Endothelial cell of umbilical vein (primary cell): ENCODE measurements around the gene CEP295NL. TPM values are rescaled to one million over a fixed set of nuclear protein-coding genes. Genes with fewer than 3 reads are reported as not detected.

Source experiments
- BruUV-seq: library from RNA; stranded (reverse); fragments of 400-500 nt; replicated peaks from 2 replicates; lab custom pipeline; 2021; lab: Mats Ljungman, UMichigan
- CTCF ChIA-PET: fragments of 300-600, 350-600 bp; sonication (Branson Sonifier 250); formaldehyde crosslinking; loops from one replicate; lab custom pipeline; 2021; ENCODE audit warnings: antibody characterized with exemption, inconsistent platforms; lab: Charles Lee
- POLR2A ChIA-PET: fragments of 300-600, 350-600 bp; sonication (Branson Sonifier 250); formaldehyde crosslinking; loops from one replicate; lab custom pipeline; 2021; ENCODE audit warnings: antibody characterized with exemption, inconsistent platforms; lab: Charles Lee
- DNase-seq: peaks from one replicate; pipeline ENCODE4 v3.0.0-alpha.2; 2011; ENCODE audit warnings: low read depth, low spot score
- FAIRE-seq: peaks from 2 replicates; lab custom pipeline; 2011; peaks lifted over from hg19 to GRCh38; lab: Jason Lieb, UNC
- H2AFZ ChIP-seq: 2 replicates; pipeline ENCODE4 v1.6.0; 2012; ENCODE audit warnings: low read depth, low read length, control low read depth, inconsistent platforms
- H3K27ac ChIP-seq: 2 replicates; pipeline ENCODE4 v1.5.1; 2011; ENCODE audit warnings: low read depth, mild to moderate bottlenecking, control low read depth, low read length, moderate library complexity; ENCODE audit not compliant: insufficient read depth
- H3K27me3 ChIP-seq, 2 experiments: 2 replicates each; pipeline versions ENCODE4 v1.6.0 to v1.6.1; 2011; ENCODE audit warnings: low read length in 2 of 2, mixed read lengths in 1 of 2; ENCODE audit not compliant: control insufficient read depth in 2 of 2, insufficient read depth in 2 of 2
- H3K36me3 ChIP-seq, 2 experiments: 2 replicates in 1 of 2; 3 replicates in 1 of 2; pipeline ENCODE4 v1.5.1; 2011; ENCODE audit warnings: low read length in 2 of 2, mild to moderate bottlenecking in 1 of 2, moderate library complexity in 1 of 2; ENCODE audit not compliant: control insufficient read depth in 2 of 2, insufficient read depth in 2 of 2; ENCODE audit errors: extremely low read depth in 1 of 2
- H3K4me1 ChIP-seq: 3 replicates; pipeline ENCODE4 v1.5.1; 2011; ENCODE audit warnings: mild to moderate bottlenecking, low read length; ENCODE audit not compliant: control insufficient read depth, insufficient read depth; ENCODE audit errors: extremely low read depth
- H3K4me2 ChIP-seq: 2 replicates; pipeline ENCODE4 v1.6.1; 2011; ENCODE audit warnings: low read length, control low read depth, mixed read lengths; ENCODE audit not compliant: insufficient read depth
- H3K4me3 ChIP-seq, 3 experiments: fragments of 200-600 bp in 1 of 3; sonication (generic), shearing (Covaris generic) in 1 of 3; replicated peaks in 1 of 3; 2 replicates each; pipeline ENCODE4 v1.5.1; 2011 to 2016; ENCODE audit warnings: control low read depth in 3 of 3, low read length in 3 of 3, mild to moderate bottlenecking in 2 of 3, inconsistent platforms in 1 of 3, low read depth in 1 of 3, moderate library complexity in 1 of 3; ENCODE audit not compliant: insufficient read depth in 1 of 3
- H3K79me2 ChIP-seq: 2 replicates; pipeline ENCODE4 v1.6.0; 2012; ENCODE audit warnings: low read length, inconsistent platforms; ENCODE audit not compliant: control insufficient read depth, insufficient read depth
- H3K9ac ChIP-seq: replicated peaks from 2 replicates; pipeline ENCODE3; 2011; ENCODE audit warnings: low read length, control low read depth; ENCODE audit not compliant: insufficient read depth; ENCODE audit errors: extremely low read depth
- H3K9me1 ChIP-seq: replicated peaks from 3 replicates; pipeline ENCODE4 v1.6.0; 2011; ENCODE audit warnings: mild to moderate bottlenecking, low read length; ENCODE audit not compliant: control insufficient read depth, insufficient read depth; ENCODE audit errors: extremely low read depth
- H3K9me3 ChIP-seq: replicated peaks from 2 replicates; pipeline ENCODE4 v1.5.1; 2012; ENCODE audit warnings: low read length, inconsistent platforms; ENCODE audit not compliant: control insufficient read depth, insufficient read depth
- H4K20me1 ChIP-seq: replicated peaks from 2 replicates; pipeline ENCODE3; 2011; ENCODE audit warnings: mild to moderate bottlenecking, low read length; ENCODE audit not compliant: control insufficient read depth, insufficient read depth; ENCODE audit errors: extremely low read depth
- EZH2 ChIP-seq: IDR thresholded peaks from 2 replicates; pipeline ENCODE4 v1.6.1; 2012; ENCODE audit warnings: borderline replicate concordance, low read depth, mild to moderate bottlenecking, moderate library complexity, low read length, inconsistent platforms; ENCODE audit not compliant: severe bottlenecking
- FOS ChIP-seq: IDR thresholded peaks from 2 replicates; pipeline ENCODE4 v1.6.1; 2011; ENCODE audit warnings: mild to moderate bottlenecking, low read length, moderate library complexity, borderline replicate concordance; ENCODE audit not compliant: insufficient read depth
- GATA2 ChIP-seq: IDR thresholded peaks from 2 replicates; pipeline ENCODE4 v1.7.0; 2011; ENCODE audit warnings: low read depth, mild to moderate bottlenecking, moderate library complexity, mixed read lengths, low read length; ENCODE audit not compliant: insufficient read length, insufficient read depth
- JUN ChIP-seq: IDR thresholded peaks from 2 replicates; pipeline ENCODE4 v1.6.1; 2011; ENCODE audit warnings: borderline replicate concordance, low read depth; ENCODE audit not compliant: insufficient read length, insufficient read depth
- MYC ChIP-seq: IDR thresholded peaks from one replicate; pipeline ENCODE4 v1.6.1; 2011; ENCODE audit warnings: mild to moderate bottlenecking, low read depth, low read length
- POLR2A ChIP-seq: IDR thresholded peaks from 2 replicates; pipeline ENCODE4 v1.6.1; 2012; ENCODE audit warnings: low read depth, mild to moderate bottlenecking, control low read depth, low read length
- POLR2AphosphoS5 ChIP-seq: IDR thresholded peaks from 2 replicates; pipeline ENCODE4 v1.6.1; 2012; ENCODE audit warnings: low read depth, mild to moderate bottlenecking, control low read depth, low read length, moderate library complexity; ENCODE audit not compliant: insufficient read depth
- dilution Hi-C: fragments of 300-500 bp; cut with MboI; formaldehyde crosslinking; loops from one replicate; pipeline ENCODE4 v1.15.0; 2019; ENCODE audit warnings: low sequenced_read_pairs; ENCODE audit not compliant: extremely low pct_ligation_motif_present
- intact Hi-C: fragments of 100-400 bp; cut with micrococcal nuclease; formaldehyde crosslinking; loops from one replicate; pipeline ENCODE4 v1.10.0; 2022
- polyA plus RNA-seq, 4 experiments: library from polyadenylated mRNA; depleted of rRNA in 3 of 4; stranded (reverse) in 3 of 4; unstranded in 1 of 4; fragments of >200 nt; gene quantifications; 2 replicates each; pipeline versions ENCODE4 v1.2.1 to v1.2.3, GENCODE V29; 2011 to 2012; ENCODE audit warnings: missing spikeins in 1 of 4
- total RNA-seq: library from RNA; stranded (reverse); gene quantifications from 2 replicates; pipeline ENCODE4 v1.2.3, GENCODE V29; 2021
- TF ChIP-seq, protein P1 (sequence below), 2 donors: IDR thresholded peaks; 1 replicate in 1 of 2; 2 replicates in 1 of 2; pipeline ENCODE4 v1.5.1; 2011; ENCODE audit warnings: low read length in 2 of 2, mild to moderate bottlenecking in 2 of 2, moderate library complexity in 2 of 2, control low read depth in 1 of 2, inconsistent platforms in 1 of 2, low read depth in 1 of 2; ENCODE audit not compliant: insufficient read depth in 1 of 2; ENCODE audit errors: extremely low read depth in 1 of 2
- TF ChIP-seq, protein P2 (sequence below): IDR thresholded peaks from 2 replicates; pipeline ENCODE4 v1.6.1; 2011; ENCODE audit not compliant: insufficient read depth, insufficient read length

CEP295NL gene
- total and polyA plus RNA-seq, 2 donors (not counting 3 experiments of a cell fraction or from before 2014, with no cell fraction given): 0.10 to 8.3 TPM

GRCh38 chr17:78933959-78934568 lies 31.1 kb upstream of the CEP295NL start:
- Histone ChIP-seq H3K9ac (peak overlapping the region; percentile 78), H3K27me3 (no peaks in the 10 kb centered on the region), H3K79me2 (no peaks in the 10 kb centered on the region), H3K4me3 (peak overlapping the region in 2 of 3 experiments; percentile 16 to 25), H3K4me2 (peak overlapping the region; percentile 59), H3K9me3 (no peaks in the 10 kb centered on the region), H3K9me1 (no peaks in the 10 kb centered on the region), H3K36me3 (no peaks in the 10 kb centered on the region), H4K20me1 (no peaks in the 10 kb centered on the region), H2AFZ (peak overlapping the region; percentile 41), H3K4me1 (peaks cover 30% of the 10 kb centered on the region), H3K27ac (peak overlapping the region; percentile 93)
- ChIA-PET POLR2A (interaction anchor here (1.0 to 1.5 kb wide), 3 partner anchors 11 to 72 kb away, joined by 4 read pairs; no protein-coding TSS in a partner anchor), CTCF (interaction anchor here (1.0 to 5.4 kb wide), 5 partner anchors 11 to 68 kb away, joined by 3 to 29 read pairs (median 3); no protein-coding TSS in a partner anchor)
- TF ChIP-seq, protein P1, sequence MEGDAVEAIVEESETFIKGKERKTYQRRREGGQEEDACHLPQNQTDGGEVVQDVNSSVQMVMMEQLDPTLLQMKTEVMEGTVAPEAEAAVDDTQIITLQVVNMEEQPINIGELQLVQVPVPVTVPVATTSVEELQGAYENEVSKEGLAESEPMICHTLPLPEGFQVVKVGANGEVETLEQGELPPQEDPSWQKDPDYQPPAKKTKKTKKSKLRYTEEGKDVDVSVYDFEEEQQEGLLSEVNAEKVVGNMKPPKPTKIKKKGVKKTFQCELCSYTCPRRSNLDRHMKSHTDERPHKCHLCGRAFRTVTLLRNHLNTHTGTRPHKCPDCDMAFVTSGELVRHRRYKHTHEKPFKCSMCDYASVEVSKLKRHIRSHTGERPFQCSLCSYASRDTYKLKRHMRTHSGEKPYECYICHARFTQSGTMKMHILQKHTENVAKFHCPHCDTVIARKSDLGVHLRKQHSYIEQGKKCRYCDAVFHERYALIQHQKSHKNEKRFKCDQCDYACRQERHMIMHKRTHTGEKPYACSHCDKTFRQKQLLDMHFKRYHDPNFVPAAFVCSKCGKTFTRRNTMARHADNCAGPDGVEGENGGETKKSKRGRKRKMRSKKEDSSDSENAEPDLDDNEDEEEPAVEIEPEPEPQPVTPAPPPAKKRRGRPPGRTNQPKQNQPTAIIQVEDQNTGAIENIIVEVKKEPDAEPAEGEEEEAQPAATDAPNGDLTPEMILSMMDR (IDR thresholded peaks at IDR 0.05; ENCODE audit: extremely low read depth in 1 of 2, insufficient read depth in 1 of 2, low read depth in 1 of 2, low read length in 2 of 2): no peak
- TF ChIP-seq POLR2A: peak; percentile 55
- TF ChIP-seq JUN: peak; percentile 59
- peak; percentile 57 for TF ChIP-seq POLR2AphosphoS5
- no peak for TF ChIP-seq FOS
- no peak for TF ChIP-seq GATA2
- TF ChIP-seq EZH2: no peak
- no peak for TF ChIP-seq MYC
- TF ChIP-seq, protein P2, sequence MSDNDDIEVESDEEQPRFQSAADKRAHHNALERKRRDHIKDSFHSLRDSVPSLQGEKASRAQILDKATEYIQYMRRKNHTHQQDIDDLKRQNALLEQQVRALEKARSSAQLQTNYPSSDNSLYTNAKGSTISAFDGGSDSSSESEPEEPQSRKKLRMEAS: no peak
- intact Hi-C loops: loop anchor here (1.0 to 5.0 kb wide), 8 partner anchors 9 to 977 kb away; partner anchors contain the start of genes TIMP2, TNRC6C and USP36
- no peak for FAIRE-seq
- dilution Hi-C loops: no loop called here
- DNase-seq: peak; percentile 96
- no TSS peak for BruUV-seq
